Measurements from ENCODE around the gene FRY.

Gene FRY

DNA sequence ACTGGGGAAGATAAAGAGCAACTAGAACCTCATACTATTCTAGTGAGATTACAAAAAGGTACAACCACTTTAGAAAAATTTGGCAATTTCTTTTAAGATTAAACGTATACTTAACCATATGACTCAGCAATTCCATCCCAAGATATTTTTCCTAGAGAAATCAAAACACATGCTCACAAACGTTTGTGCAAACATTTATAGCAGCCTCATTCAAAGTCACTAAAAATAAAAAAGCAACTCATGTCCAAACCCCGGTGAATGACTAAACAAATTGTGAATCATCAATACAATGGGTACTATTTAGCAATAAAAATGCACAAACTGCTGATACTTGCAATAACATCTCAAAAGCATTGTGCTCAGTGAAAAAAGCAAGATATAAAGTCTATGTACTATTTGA is 121.5 kb downstream of the FRY start:
- no peaks in the 10 kb centered on the region for H3F3A ChIP-seq (ENCODE audit: low read depth)
- no peaks in the 10 kb centered on the region for H3K36me3 ChIP-seq (ENCODE audit: insufficient read depth, low read length)
- no peak overlapping the region for H2AFZ ChIP-seq (ENCODE audit: low read length)
- H3K27me3 ChIP-seq (ENCODE audit: insufficient read depth, low read length, poor library complexity, severe bottlenecking) = no peaks in the 10 kb centered on the region
- no peaks in the 10 kb centered on the region for H4K20me1 ChIP-seq (ENCODE audit: insufficient read depth, low read length, poor library complexity, severe bottlenecking)
- H3K4me3 ChIP-seq (ENCODE audit: low read length, poor library complexity, severe bottlenecking) = no peak overlapping the region
- no peaks in the 10 kb centered on the region for H3K9me2 ChIP-seq (replicated peaks; ENCODE audit: low read depth, low read length)
- no peak overlapping the region for H3K4me2 ChIP-seq (ENCODE audit: low read depth, low read length, poor library complexity, severe bottlenecking)
- TF ChIP-seq, protein P1, sequence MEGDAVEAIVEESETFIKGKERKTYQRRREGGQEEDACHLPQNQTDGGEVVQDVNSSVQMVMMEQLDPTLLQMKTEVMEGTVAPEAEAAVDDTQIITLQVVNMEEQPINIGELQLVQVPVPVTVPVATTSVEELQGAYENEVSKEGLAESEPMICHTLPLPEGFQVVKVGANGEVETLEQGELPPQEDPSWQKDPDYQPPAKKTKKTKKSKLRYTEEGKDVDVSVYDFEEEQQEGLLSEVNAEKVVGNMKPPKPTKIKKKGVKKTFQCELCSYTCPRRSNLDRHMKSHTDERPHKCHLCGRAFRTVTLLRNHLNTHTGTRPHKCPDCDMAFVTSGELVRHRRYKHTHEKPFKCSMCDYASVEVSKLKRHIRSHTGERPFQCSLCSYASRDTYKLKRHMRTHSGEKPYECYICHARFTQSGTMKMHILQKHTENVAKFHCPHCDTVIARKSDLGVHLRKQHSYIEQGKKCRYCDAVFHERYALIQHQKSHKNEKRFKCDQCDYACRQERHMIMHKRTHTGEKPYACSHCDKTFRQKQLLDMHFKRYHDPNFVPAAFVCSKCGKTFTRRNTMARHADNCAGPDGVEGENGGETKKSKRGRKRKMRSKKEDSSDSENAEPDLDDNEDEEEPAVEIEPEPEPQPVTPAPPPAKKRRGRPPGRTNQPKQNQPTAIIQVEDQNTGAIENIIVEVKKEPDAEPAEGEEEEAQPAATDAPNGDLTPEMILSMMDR (conservative IDR thresholded peaks at IDR 0.05; ENCODE audit: low read length) = no peak
- no peak for TF ChIP-seq EZH2phosphoT487 (IDR thresholded peaks at IDR 0.05; ENCODE audit: borderline replicate concordance)
- no peak overlapping the region for H3K9ac ChIP-seq (ENCODE audit: low read depth, low read length, poor library complexity, severe bottlenecking)
- H3K4me1 ChIP-seq (ENCODE audit: insufficient read depth, low read length, poor library complexity, severe bottlenecking) = no peaks in the 10 kb centered on the region
- H3K79me2 ChIP-seq (ENCODE audit: insufficient read depth, low read length) = no peaks in the 10 kb centered on the region
- H3K9me3 ChIP-seq (ENCODE audit: insufficient read depth, low read depth, low read length) = no peaks in the 10 kb centered on the region

DNA sequence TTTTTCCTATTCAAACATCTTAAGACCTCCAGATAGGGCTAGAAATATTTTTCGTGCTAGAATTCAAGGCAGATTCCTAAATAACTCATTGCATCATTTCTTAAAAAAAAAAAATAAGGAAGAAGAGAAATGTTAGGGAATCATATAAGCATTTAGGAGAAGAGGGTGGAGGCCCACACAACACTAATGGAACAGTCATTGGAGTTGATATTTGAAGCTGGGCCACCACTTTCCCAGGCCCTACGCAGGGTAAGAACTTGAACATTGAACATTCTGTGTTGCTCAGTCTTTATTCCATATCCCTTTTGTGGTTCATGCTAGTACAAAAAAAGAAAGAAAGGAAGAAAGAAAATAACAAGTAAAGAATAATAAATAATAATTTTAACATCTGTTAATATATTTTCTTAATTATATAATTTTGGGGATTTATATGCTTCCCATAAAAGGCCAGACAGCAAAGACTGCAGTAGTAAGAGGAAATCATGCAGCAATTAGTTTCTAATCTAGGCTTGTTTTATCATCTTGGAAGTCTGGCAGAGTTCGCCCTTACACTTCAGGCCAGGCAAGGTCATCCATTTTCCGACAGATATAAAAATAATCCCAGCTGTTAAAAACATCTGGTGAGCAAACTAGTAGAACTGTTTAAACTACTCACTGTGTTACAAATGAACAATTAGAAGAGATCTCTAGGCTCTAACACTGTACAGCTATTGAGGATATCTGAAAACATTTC is 127.7 kb downstream of the FRY start:
- Histone ChIP-seq H3F3A (ENCODE audit: low read depth) (no peaks in the 10 kb centered on the region), H3K4me3 (ENCODE audit: low read length, poor library complexity, severe bottlenecking) (no peak overlapping the region), H3K9me2 (replicated peaks; ENCODE audit: low read depth, low read length) (no peaks in the 10 kb centered on the region), H3K79me2 (ENCODE audit: insufficient read depth, low read length) (no peaks in the 10 kb centered on the region), H3K4me2 (ENCODE audit: low read depth, low read length, poor library complexity, severe bottlenecking) (no peak overlapping the region), H3K36me3 (ENCODE audit: insufficient read depth, low read length) (no peaks in the 10 kb centered on the region), H3K9ac (ENCODE audit: low read depth, low read length, poor library complexity, severe bottlenecking) (no peak overlapping the region), H2AFZ (ENCODE audit: low read length) (no peak overlapping the region), H3K9me3 (ENCODE audit: insufficient read depth, low read depth, low read length) (no peaks in the 10 kb centered on the region), H4K20me1 (ENCODE audit: insufficient read depth, low read length, poor library complexity, severe bottlenecking) (no peaks in the 10 kb centered on the region), H3K27me3 (ENCODE audit: insufficient read depth, low read length, poor library complexity, severe bottlenecking) (no peaks in the 10 kb centered on the region), H3K4me1 (ENCODE audit: insufficient read depth, low read length, poor library complexity, severe bottlenecking) (peaks cover 4% of the 10 kb centered on the region)
- TF ChIP-seq EZH2phosphoT487 (IDR thresholded peaks at IDR 0.05; ENCODE audit: borderline replicate concordance) = no peak
- TF ChIP-seq, protein P1 (conservative IDR thresholded peaks at IDR 0.05; ENCODE audit: low read length) = no peak

- Histone ChIP-seq H3K27me3 (ENCODE audit: insufficient read depth, low read length, poor library complexity, severe bottlenecking) (no peaks in the 10 kb centered on the region), H3K79me2 (ENCODE audit: insufficient read depth, low read length) (no peaks in the 10 kb centered on the region), H3K9ac (ENCODE audit: low read depth, low read length, poor library complexity, severe bottlenecking) (no peak overlapping the region), H3K4me3 (ENCODE audit: low read length, poor library complexity, severe bottlenecking) (no peak overlapping the region), H4K20me1 (ENCODE audit: insufficient read depth, low read length, poor library complexity, severe bottlenecking) (no peaks in the 10 kb centered on the region), H3F3A (ENCODE audit: low read depth) (no peaks in the 10 kb centered on the region), H3K9me3 (ENCODE audit: insufficient read depth, low read depth, low read length) (no peaks in the 10 kb centered on the region), H2AFZ (ENCODE audit: low read length) (no peak overlapping the region), H3K4me2 (ENCODE audit: low read depth, low read length, poor library complexity, severe bottlenecking) (peak overlapping the region; percentile 8), H3K9me2 (replicated peaks; ENCODE audit: low read depth, low read length) (no peaks in the 10 kb centered on the region), H3K36me3 (ENCODE audit: insufficient read depth, low read length) (no peaks in the 10 kb centered on the region), H3K4me1 (ENCODE audit: insufficient read depth, low read length, poor library complexity, severe bottlenecking) (peaks cover 8% of the 10 kb centered on the region)
- TF ChIP-seq, protein P1 (conservative IDR thresholded peaks at IDR 0.05; ENCODE audit: low read length) = no peak
- no peak for TF ChIP-seq EZH2phosphoT487 (IDR thresholded peaks at IDR 0.05; ENCODE audit: borderline replicate concordance)
These were observed 130.9 kb downstream of the FRY start for GRCh38 chr13:32162395-32163005.
